Measurements from ENCODE around the gene RAD23A.
"Not testable (repeated sequence)": the region's sequence is repeated elsewhere in the genome, so short reads cannot be mapped to it uniquely, and the experiment has no call there.

Gene RAD23A

GRCh38 chr19:12965017-12965811 lies 19.6 kb downstream of the RAD23A start:
- H3K27me3 ChIP-seq (replicated peaks; ENCODE audit: control insufficient read depth, insufficient read depth, low read length) = no peaks in the 10 kb centered on the region
- no peaks in the 10 kb centered on the region for H3K9me3 ChIP-seq (ENCODE audit: control insufficient read depth, low read length)
- peak overlapping the region; percentile 75 for H3K4me3 ChIP-seq (ENCODE audit: low read length)
- DNase-seq (ENCODE audit: low read depth) = peak; percentile 85
- H3K9ac ChIP-seq (ENCODE audit: low read length) = peak overlapping the region; percentile 70
- peaks cover 12% of the 10 kb centered on the region for H3K4me1 ChIP-seq (ENCODE audit: control insufficient read depth, insufficient read depth, low read length)
- no peaks in the 10 kb centered on the region for H3K36me3 ChIP-seq (ENCODE audit: control insufficient read depth, insufficient read depth, low read length, severe bottlenecking)

- no peaks in the 10 kb centered on the region for H3K36me3 ChIP-seq (ENCODE audit: control insufficient read depth, insufficient read depth, low read length, severe bottlenecking)
- no peaks in the 10 kb centered on the region for H3K27me3 ChIP-seq (replicated peaks; ENCODE audit: control insufficient read depth, insufficient read depth, low read length)
- peaks cover 12% of the 10 kb centered on the region for H3K4me1 ChIP-seq (ENCODE audit: control insufficient read depth, insufficient read depth, low read length)
- peak overlapping the region; percentile 70 for H3K9ac ChIP-seq (ENCODE audit: low read length)
- no peaks in the 10 kb centered on the region for H3K9me3 ChIP-seq (ENCODE audit: control insufficient read depth, low read length)
- peak overlapping the region; percentile 75 for H3K4me3 ChIP-seq (ENCODE audit: low read length)
- no peak for DNase-seq (ENCODE audit: low read depth)
Observed at GRCh38 chr19:12965812-12966135, 20.1 kb downstream of the RAD23A start.

- Histone ChIP-seq H3K9ac (ENCODE audit: low read length) (no peak overlapping the region), H3K4me3 (ENCODE audit: low read length) (no peak overlapping the region), H3K9me3 (ENCODE audit: control insufficient read depth, low read length) (no peaks in the 10 kb centered on the region), H3K4me1 (ENCODE audit: control insufficient read depth, insufficient read depth, low read length) (peaks cover 12% of the 10 kb centered on the region), H3K36me3 (ENCODE audit: control insufficient read depth, insufficient read depth, low read length, severe bottlenecking) (no peaks in the 10 kb centered on the region), H3K27me3 (replicated peaks; ENCODE audit: control insufficient read depth, insufficient read depth, low read length) (no peaks in the 10 kb centered on the region)
- no peak for DNase-seq (ENCODE audit: low read depth)
Observed at GRCh38 chr19:12967907-12968306, 22.2 kb downstream of the RAD23A start.

- no peaks in the 10 kb centered on the region for H3K9me3 ChIP-seq (ENCODE audit: control insufficient read depth, low read length)
- no peaks in the 10 kb centered on the region for H3K36me3 ChIP-seq (ENCODE audit: control insufficient read depth, insufficient read depth, low read length, severe bottlenecking)
- H3K27me3 ChIP-seq (replicated peaks; ENCODE audit: control insufficient read depth, insufficient read depth, low read length) = no peaks in the 10 kb centered on the region
- H3K9ac ChIP-seq (ENCODE audit: low read length) = peak within 1 kb of the TSS; percentile 7
- H3K4me1 ChIP-seq (ENCODE audit: control insufficient read depth, insufficient read depth, low read length) = peaks cover 12% of the 10 kb centered on the region
- DNase-seq (ENCODE audit: low read depth) = no peak
- no peak within 1 kb of the TSS for H3K4me3 ChIP-seq (ENCODE audit: low read length)
Observed at GRCh38 chr19:12969292-12969988, 23.8 kb downstream of the RAD23A start, which contains the start of gene DAND5. Gene DAND5, plus strand, starts transcription at chr19:12969576. Its CDS starts 85 bp downstream, at chr19:12969661.

GRCh38 chr19:12970070-12970820 lies 24.6 kb downstream of the RAD23A start:
- no peaks in the 10 kb centered on the region for H3K36me3 ChIP-seq (ENCODE audit: control insufficient read depth, insufficient read depth, low read length, severe bottlenecking)
- no peak overlapping the region for H3K9ac ChIP-seq (ENCODE audit: low read length)
- H3K9me3 ChIP-seq (ENCODE audit: control insufficient read depth, low read length) = no peaks in the 10 kb centered on the region
- no peak for DNase-seq (ENCODE audit: low read depth)
- H3K27me3 ChIP-seq (replicated peaks; ENCODE audit: control insufficient read depth, insufficient read depth, low read length) = no peaks in the 10 kb centered on the region
- H3K4me3 ChIP-seq (ENCODE audit: low read length) = no peak overlapping the region
- peaks cover 8% of the 10 kb centered on the region for H3K4me1 ChIP-seq (ENCODE audit: control insufficient read depth, insufficient read depth, low read length)

- Histone ChIP-seq H3K9ac (ENCODE audit: low read length) (no peak overlapping the region), H3K36me3 (ENCODE audit: control insufficient read depth, insufficient read depth, low read length, severe bottlenecking) (no peaks in the 10 kb centered on the region), H3K4me3 (ENCODE audit: low read length) (no peak overlapping the region), H3K9me3 (ENCODE audit: control insufficient read depth, low read length) (no peaks in the 10 kb centered on the region), H3K27me3 (replicated peaks; ENCODE audit: control insufficient read depth, insufficient read depth, low read length) (no peaks in the 10 kb centered on the region), H3K4me1 (ENCODE audit: control insufficient read depth, insufficient read depth, low read length) (peaks cover 8% of the 10 kb centered on the region)
- no peak for DNase-seq (ENCODE audit: low read depth)
Observed at GRCh38 chr19:12973236-12973635, 27.6 kb downstream of the RAD23A start.

- no peak for DNase-seq (ENCODE audit: low read depth)
- H3K9me3 ChIP-seq (ENCODE audit: control insufficient read depth, low read length) = no peaks in the 10 kb centered on the region
- H3K9ac ChIP-seq (ENCODE audit: low read length) = no peak overlapping the region
Observed at GRCh38 chr19:12974301-12975220, 28.9 kb downstream of the RAD23A start.

GRCh38 chr19:12975221-12975741 lies 29.6 kb downstream of the RAD23A start:
- no peak for DNase-seq (ENCODE audit: low read depth)
- Histone ChIP-seq H3K9me3 (ENCODE audit: control insufficient read depth, low read length) (no peaks in the 10 kb centered on the region), H3K36me3 (ENCODE audit: control insufficient read depth, insufficient read depth, low read length, severe bottlenecking) (no peaks in the 10 kb centered on the region), H3K9ac (ENCODE audit: low read length) (no peak overlapping the region), H3K4me3 (ENCODE audit: low read length) (no peak overlapping the region), H3K27me3 (replicated peaks; ENCODE audit: control insufficient read depth, insufficient read depth, low read length) (no peaks in the 10 kb centered on the region), H3K4me1 (ENCODE audit: control insufficient read depth, insufficient read depth, low read length) (no peaks in the 10 kb centered on the region)

More at GRCh38 chr19:12974301-12975220, 28.9 kb downstream of the RAD23A start:
- no peaks in the 10 kb centered on the region for H3K27me3 ChIP-seq (replicated peaks; ENCODE audit: control insufficient read depth, insufficient read depth, low read length)
- no peak overlapping the region for H3K4me3 ChIP-seq (ENCODE audit: low read length)
- peaks cover 5% of the 10 kb centered on the region for H3K4me1 ChIP-seq (ENCODE audit: control insufficient read depth, insufficient read depth, low read length)
- no peaks in the 10 kb centered on the region for H3K36me3 ChIP-seq (ENCODE audit: control insufficient read depth, insufficient read depth, low read length, severe bottlenecking)

- H3K36me3 ChIP-seq (ENCODE audit: control insufficient read depth, insufficient read depth, low read length, severe bottlenecking); DNase-seq (ENCODE audit: low read depth); H3K27me3 ChIP-seq (replicated peaks; ENCODE audit: control insufficient read depth, insufficient read depth, low read length); H3K4me3 ChIP-seq (ENCODE audit: low read length); H3K9me3 ChIP-seq (ENCODE audit: control insufficient read depth, low read length); H3K9ac ChIP-seq (ENCODE audit: low read length); H3K4me1 ChIP-seq (ENCODE audit: control insufficient read depth, insufficient read depth, low read length): not testable (repeated sequence)
Observed at GRCh38 chr19:12976109-12976508, 30.4 kb downstream of the RAD23A start.

GRCh38 chr19:12979974-12980373 lies 34.3 kb downstream of the RAD23A start:
- H3K36me3 ChIP-seq (ENCODE audit: control insufficient read depth, insufficient read depth, low read length, severe bottlenecking) = no peaks in the 10 kb centered on the region
- no peaks in the 10 kb centered on the region for H3K9me3 ChIP-seq (ENCODE audit: control insufficient read depth, low read length)
- peaks cover 2% of the 10 kb centered on the region for H3K4me1 ChIP-seq (ENCODE audit: control insufficient read depth, insufficient read depth, low read length)
- no peak for DNase-seq (ENCODE audit: low read depth)
- H3K27me3 ChIP-seq (replicated peaks; ENCODE audit: control insufficient read depth, insufficient read depth, low read length) = no peaks in the 10 kb centered on the region
- H3K9ac ChIP-seq (ENCODE audit: low read length) = no peak overlapping the region
- no peak overlapping the region for H3K4me3 ChIP-seq (ENCODE audit: low read length)
